NK-92 (cell line): Measurements from ENCODE around the gene TMEM178B.
"Not testable (repeated sequence)": the region's sequence is repeated elsewhere in the genome, so short reads cannot be mapped to it uniquely, and the experiment has no call there.

ENCODE experiments used
- DNase-seq: peaks from one replicate; lab custom pipeline; 2025; ENCODE audit not compliant: unreplicated experiment; lab: John Stamatoyannopoulos, UW

TMEM178B gene

GRCh38 chr7:141181812-141182211, 107.9 kb downstream of the TMEM178B start:
- no peak for DNase-seq

GRCh38 chr7:141184532-141185190, 110.8 kb downstream of the TMEM178B start:
- DNase-seq = no peak

DNA sequence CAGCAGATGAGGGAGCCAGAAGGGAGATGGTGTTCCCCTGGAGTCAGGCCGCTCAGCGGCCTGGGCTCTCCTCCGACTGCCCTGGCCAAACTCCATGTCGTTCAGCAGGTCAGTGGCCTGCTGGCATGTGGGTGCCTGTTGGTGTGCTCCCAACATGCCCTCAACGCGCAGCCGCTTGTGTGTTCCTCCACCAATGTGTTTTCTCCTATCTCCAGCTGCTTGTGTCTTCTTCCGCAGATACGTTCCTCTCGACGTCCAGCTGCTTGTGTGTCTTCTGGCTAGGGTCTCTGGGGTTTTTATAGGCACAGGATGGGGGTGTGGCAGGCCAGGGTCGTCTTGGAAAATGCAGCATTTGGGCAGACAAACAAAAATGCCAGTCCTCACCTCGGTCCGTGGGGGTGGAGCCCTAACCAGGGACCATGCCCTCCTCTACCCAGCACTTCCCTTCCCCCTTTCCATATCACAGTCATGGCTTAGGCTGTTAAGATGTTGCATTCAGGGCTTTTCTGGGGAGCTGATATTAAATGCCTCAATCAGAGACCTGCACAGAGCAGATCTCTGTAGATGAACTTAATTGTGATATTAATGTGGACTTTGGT, 111.6 kb downstream of the TMEM178B start:
- no peak for DNase-seq

GRCh38 chr7:141189231-141189630, 115.4 kb downstream of the TMEM178B start:
- DNase-seq = no peak

DNA sequence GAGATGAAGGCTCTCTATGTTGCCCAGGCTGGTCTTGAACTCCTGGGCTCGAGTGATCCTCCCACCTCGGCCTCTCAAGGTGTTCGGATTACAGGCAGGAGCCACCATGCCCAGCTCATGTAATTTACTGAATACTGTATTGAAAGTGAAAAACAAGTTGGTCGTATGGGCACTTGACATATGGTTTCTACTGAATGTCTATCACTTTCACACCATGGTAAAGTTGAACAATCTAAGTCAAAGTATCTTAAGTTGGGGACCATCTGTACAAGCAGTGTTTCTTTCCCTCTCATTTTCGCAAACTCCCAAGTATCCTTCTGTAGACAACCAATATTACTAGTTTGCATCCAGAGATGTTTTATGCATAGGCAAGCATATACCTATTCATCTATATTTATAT, 116.6 kb downstream of the TMEM178B start:
- DNase-seq = no peak

- no peak for DNase-seq
Observed at GRCh38 chr7:141191277-141191676, 117.4 kb downstream of the TMEM178B start.

GRCh38 chr7:141193066-141193465, 119.2 kb downstream of the TMEM178B start:
- DNase-seq = no peak

GRCh38 chr7:141195722-141196121, 121.9 kb downstream of the TMEM178B start:
- DNase-seq = not testable (repeated sequence)

DNA sequence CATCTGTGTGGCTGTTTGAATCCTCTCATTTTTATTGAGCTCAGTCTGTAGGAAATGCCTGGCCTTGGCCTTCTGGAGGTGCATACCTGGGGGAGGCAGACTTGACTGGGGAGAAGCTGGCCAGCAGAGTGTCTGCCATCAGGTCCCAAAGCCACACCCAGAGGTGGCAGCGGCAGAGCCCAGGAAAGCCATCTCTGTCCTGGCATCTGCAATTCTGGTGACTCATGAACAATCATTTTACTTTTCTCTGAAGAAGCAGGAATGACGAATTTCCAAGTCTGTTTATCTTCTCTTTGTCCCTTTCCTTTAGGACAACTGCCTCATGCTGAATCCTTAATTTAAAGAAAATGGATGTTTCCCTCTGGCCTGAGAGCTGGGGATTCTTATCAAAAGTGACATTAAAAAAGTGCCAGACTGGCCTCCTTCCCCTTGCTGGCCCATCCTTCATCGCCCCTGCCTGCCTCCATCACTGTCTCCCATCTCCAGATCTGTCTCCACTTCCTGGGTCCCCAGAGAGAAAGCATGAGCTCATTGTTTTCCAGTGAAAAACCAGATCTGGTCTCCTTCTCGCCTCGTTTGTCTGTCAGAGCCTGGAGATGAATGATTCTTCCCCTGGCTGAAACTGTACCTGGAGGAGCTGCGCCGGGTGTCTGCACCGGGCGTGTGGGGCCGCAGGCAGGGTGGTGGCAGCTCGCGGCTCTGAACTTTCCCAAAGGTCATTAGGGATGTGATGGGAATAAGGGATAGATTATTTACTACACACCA, 124.5 kb downstream of the TMEM178B start:
- no peak for DNase-seq

DNA sequence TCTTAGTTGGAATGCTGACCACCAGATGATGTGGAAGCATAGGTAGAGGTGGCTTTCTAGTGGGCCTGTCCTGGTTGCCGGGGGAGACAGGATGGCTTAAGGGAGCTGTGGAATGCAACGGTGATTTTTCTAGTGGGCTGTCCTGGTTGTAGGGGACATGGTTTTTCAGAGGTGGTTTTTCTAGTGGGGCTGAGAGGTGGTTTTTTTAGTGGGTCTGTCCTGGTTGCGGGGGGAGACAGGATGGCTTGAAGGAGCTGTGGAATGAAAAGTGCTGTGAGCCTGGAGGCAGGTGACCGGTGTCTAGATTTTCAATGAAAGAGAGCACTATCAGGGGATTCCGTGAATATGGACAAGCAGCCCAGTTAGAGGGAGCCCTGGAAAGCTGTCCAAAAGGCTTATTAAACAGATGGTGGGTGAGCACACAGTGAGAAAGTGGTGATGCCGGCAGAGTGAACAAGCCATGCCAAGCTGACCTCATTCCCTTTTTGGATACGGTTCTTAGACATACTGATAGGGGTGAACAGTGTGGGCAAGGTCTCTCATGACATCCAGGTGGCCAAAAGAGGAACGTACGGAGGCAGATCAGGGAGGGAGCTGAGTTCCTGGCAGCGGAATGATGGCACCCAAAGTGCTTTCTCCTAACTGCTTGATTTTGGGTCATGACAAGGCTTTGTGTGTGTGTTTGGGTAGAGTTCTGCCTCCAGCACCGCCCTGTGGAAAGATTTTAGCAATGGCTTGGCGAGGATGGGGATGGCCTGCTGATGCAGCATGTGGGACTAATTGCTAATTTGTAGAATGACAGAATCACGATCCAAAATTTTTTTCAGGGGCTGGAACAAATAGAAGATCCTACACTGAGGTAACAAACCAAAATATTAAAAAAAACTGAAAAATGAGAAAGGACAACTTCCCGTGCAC, 126.6 kb downstream of the TMEM178B start:
- no peak for DNase-seq

GRCh38 chr7:141201145-141201885, 127.5 kb downstream of the TMEM178B start:
- no peak for DNase-seq

GRCh38 chr7:141202535-141202934, 128.7 kb downstream of the TMEM178B start:
- DNase-seq = no peak

GRCh38 chr7:141203177-141203576, 129.3 kb downstream of the TMEM178B start:
- no peak for DNase-seq

DNA sequence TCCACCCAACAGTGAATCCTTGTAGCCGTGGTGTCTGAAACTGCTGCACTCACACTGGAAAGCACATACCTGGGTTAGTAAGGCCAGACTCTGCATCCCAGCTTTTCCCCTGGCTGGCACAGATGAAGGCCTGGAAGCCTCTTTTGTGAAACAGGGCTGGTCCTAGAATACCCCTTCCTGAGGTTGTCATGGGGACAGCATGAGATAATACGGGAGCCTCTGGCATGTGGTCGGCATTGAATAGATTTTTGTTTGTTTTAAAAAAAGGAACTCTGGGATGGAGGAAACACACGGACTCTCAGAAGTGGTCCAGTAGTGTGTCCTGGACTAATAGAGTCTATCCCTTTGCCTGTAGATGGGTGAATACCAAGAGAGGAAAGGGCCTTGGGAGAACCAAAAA, 129.7 kb downstream of the TMEM178B start:
- DNase-seq = no peak

DNA sequence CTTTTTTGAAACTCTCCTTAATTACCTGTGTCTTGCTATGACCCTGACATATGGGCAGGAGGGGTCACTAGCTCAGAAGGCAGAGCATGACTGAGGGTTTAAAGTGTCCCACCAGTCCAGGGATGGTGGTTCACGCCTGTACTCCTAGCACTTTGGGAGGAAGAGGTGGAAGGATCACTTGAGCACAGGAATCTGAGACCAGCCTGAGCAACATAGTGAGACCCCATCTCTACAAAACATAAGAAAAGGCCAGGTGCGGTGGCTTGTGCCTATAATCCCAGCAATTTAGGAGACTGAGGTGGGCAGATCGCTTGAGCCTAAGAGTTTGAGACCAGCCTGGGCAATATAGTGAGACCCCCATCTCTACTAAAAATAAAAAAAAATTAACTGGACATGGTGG, 133.8 kb downstream of the TMEM178B start:
- no peak for DNase-seq

DNA sequence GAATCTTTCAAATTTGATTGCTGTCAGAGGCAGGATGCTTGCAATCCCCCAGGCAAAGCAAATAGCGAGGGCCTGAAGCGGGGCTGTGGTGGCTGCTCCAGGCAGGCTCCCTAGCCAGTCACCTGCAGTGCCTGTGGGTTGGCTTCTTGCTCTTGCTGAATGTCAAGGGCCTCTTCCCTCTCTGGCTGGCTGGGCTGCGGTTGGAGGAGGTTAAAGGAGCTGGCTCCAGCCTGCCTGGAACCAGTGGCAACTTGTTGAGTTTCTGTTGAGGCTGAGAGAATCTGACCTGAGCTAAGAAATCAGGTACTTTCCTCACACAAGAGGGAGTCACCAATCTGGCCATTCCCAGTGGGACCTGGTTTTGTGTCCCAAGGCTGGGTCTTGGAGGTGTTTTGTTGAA, 134.7 kb downstream of the TMEM178B start:
- no peak for DNase-seq

GRCh38 chr7:141209454-141209853, 135.6 kb downstream of the TMEM178B start:
- DNase-seq = no peak

DNA sequence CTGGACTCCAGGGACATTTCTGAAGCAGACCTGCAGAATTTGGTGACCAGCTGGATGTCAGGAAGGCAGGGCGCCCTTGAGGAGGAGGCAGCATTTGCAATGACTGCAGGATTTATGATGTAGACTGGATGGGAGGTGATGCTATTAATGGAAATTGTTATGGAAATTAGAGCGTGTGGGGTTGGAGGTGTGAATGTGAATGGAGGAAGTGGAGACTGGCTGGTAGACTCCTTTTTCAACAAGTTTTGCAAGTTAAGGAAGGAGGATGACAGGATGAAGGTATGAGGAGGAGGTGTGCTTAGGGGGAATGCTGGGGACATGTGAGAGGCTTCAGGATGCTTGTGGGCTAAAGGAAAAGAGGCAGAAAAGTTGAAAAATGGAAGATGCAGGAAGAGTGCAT, 137.0 kb downstream of the TMEM178B start:
- DNase-seq = no peak

DNA sequence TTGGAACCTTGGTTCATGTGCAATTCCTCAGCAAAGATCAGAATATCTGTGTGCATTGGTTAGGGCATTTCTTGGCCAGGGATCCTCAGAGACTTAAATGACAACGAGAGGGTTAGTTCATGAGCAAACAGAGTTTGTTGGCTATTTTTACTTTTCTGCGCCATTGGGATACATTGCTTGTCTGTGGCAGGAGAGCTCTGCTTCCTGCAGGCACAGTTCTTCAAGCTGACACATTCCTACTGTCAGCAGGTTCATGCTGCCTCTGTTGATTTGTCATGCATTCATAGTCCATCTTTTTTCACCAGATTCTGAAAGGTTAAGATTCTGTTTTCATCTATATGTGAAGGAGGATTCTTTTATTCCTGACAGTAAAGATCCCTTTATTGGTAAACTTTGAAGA, 139.4 kb downstream of the TMEM178B start:
- no peak for DNase-seq

GRCh38 chr7:141217938-141218337, 144.1 kb downstream of the TMEM178B start:
- DNase-seq = no peak

GRCh38 chr7:141218941-141219340, 145.1 kb downstream of the TMEM178B start:
- no peak for DNase-seq
